HL-60 (cell line): ENCODE measurements around the gene SCLY.

ENCODE experiments used
- DNase-seq, 2 experiments: peaks; one replicate each; pipeline ENCODE4 v3.0.0-alpha.2; 2010 to 2020; ENCODE audit warnings: low read depth in 1 of 2, low spot score in 1 of 2
- H3K27ac ChIP-seq: fragments of 250-450 bp; sonication (Bioruptor Pico); replicated peaks from 2 replicates; pipeline ENCODE4 v1.5.1; 2020; ENCODE audit warnings: mild to moderate bottlenecking, moderate library complexity
- H3K27me3 ChIP-seq: fragments of 250-450 bp; sonication (Bioruptor Pico); 2 replicates; pipeline ENCODE4 v1.5.1; 2021; ENCODE audit warnings: mild to moderate bottlenecking, moderate library complexity; ENCODE audit not compliant: insufficient read depth, poor library complexity, severe bottlenecking
- H3K4me3 ChIP-seq: replicated peaks from 2 replicates; pipeline ENCODE4 v1.5.1; 2011; ENCODE audit warnings: mild to moderate bottlenecking, control low read depth, low read length; ENCODE audit not compliant: insufficient read depth
- GABPA ChIP-seq: IDR thresholded peaks from 2 replicates; pipeline ENCODE4 v1.6.1; 2012; ENCODE audit warnings: low read depth
- POLR2AphosphoS5 ChIP-seq: IDR thresholded peaks from 2 replicates; pipeline ENCODE4 v1.6.1; 2012; ENCODE audit warnings: low read depth
- REST ChIP-seq: IDR thresholded peaks from 2 replicates; pipeline ENCODE4 v1.6.1; 2012; ENCODE audit warnings: low read depth; ENCODE audit not compliant: insufficient replicate concordance
- SPI1 ChIP-seq: IDR thresholded peaks from 2 replicates; pipeline ENCODE4 v1.6.1; 2012; ENCODE audit warnings: low read depth, mild to moderate bottlenecking, borderline replicate concordance
- TF ChIP-seq, protein P1 (sequence below): IDR thresholded peaks from one replicate; pipeline ENCODE4 v1.5.1; 2011; ENCODE audit warnings: low read length, control low read depth, inconsistent platforms; ENCODE audit not compliant: insufficient read depth

Gene SCLY

DNA sequence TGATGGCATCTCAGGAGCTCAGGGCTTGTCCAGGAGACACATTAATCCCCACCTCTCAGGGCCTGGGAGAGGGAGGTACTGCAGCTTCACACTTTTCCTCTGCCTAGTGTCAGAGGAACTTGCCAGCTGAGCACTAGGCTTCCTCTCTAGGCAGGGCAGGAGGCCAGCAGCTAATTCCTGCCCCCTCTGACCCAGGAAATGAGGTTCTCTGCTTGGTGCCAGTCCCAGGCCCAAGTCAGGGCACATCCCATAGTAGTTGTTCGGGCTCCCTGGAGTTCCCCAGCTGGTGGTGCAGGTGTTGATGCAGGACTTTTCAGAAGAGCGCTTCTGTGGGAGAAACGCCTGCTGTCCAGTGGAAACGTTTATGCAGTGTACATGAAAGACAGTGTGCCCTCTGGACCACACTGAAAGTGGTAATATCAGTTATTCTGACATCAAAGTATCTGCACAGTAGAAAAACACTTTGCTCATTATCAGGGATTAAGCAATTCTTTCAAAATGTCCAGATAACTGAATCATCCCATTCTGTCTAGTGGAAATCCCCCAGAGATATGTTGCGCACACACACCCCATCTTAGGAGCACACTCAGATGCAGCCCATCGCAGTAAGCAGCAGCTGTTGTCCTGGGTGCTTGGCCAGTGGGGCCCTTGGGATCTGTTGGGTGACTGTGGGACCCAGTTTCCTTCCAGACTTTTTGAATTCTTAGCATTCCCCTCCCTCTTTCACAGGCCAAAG, 17.8 kb upstream of the SCLY start:
- Histone ChIP-seq H3K27me3 (no peaks in the 10 kb centered on the region), H3K27ac (no peak overlapping the region), H3K4me3 (no peak overlapping the region)
- TF ChIP-seq, protein P1, sequence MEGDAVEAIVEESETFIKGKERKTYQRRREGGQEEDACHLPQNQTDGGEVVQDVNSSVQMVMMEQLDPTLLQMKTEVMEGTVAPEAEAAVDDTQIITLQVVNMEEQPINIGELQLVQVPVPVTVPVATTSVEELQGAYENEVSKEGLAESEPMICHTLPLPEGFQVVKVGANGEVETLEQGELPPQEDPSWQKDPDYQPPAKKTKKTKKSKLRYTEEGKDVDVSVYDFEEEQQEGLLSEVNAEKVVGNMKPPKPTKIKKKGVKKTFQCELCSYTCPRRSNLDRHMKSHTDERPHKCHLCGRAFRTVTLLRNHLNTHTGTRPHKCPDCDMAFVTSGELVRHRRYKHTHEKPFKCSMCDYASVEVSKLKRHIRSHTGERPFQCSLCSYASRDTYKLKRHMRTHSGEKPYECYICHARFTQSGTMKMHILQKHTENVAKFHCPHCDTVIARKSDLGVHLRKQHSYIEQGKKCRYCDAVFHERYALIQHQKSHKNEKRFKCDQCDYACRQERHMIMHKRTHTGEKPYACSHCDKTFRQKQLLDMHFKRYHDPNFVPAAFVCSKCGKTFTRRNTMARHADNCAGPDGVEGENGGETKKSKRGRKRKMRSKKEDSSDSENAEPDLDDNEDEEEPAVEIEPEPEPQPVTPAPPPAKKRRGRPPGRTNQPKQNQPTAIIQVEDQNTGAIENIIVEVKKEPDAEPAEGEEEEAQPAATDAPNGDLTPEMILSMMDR = no peak
- TF ChIP-seq REST (no peak), POLR2AphosphoS5 (no peak), SPI1 (no peak), GABPA (no peak)
- no peak for DNase-seq

DNA sequence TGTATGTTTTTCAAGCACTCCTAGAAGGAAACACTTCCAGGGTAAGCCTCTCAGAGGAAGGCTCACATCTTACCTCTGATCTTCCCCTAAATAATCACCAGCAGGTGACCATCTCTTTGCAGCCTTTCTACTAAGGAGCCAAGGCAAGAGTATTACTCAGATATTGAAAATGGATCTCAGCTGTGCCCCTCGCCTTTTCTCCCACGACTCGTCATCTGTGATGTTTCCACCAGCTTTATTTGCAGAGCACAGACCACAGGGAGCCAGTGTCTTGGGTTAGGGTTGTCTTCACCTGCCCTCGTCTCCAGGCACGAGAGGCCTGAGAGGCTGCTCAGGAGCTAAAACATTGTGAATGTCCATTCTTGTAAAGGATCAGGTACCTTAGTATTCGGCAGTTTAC, 16.9 kb upstream of the SCLY start:
- DNase-seq = no peak
- Histone ChIP-seq H3K27ac (no peak overlapping the region), H3K27me3 (no peaks in the 10 kb centered on the region), H3K4me3 (no peak overlapping the region)
- TF ChIP-seq REST (no peak), SPI1 (no peak), GABPA (no peak), POLR2AphosphoS5 (no peak)
- TF ChIP-seq, protein P1 = no peak

DNA sequence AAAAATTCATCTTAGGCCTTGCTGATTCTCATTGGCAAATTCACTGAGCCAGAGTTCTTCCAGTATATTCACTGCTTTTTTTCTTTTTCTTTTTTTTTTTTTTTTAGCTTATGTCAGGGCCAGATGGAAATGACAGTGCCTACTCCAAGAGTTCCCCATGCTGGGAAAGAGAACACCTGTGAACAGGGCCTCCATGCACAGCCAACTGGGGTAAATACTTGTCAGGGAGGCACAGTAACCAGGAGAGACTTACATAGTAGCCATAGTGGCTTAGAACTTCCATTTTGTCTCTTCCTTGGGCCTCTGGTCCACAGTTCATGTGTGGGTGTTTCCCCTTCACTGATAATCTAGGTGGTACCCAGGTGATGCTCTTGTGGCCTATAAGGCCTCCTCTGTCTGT, 15.2 kb upstream of the SCLY start:
- no peak overlapping the region for H3K27ac ChIP-seq
- no peaks in the 10 kb centered on the region for H3K27me3 ChIP-seq
- H3K4me3 ChIP-seq = no peak overlapping the region
- no peak for DNase-seq
- no peak for TF ChIP-seq POLR2AphosphoS5
- no peak for TF ChIP-seq SPI1
- no peak for TF ChIP-seq REST
- TF ChIP-seq, protein P1 = no peak
- no peak for TF ChIP-seq GABPA
